Stomach (tissue), 4 donors: ENCODE measurements around the gene CCDC127.

Source experiments
- CTCF ChIP-seq, 7 experiments: fragments of 450-650 bp in 4 of 7; fragments of 200-600 bp in 3 of 7; sonication (generic) in 3 of 7; IDR thresholded peaks; one replicate each; pipeline ENCODE4 v1.5.1; 2016 to 2019; ENCODE audit warnings: antibody characterized with exemption in 7 of 7, control low read depth in 2 of 7, mild to moderate bottlenecking in 1 of 7
- EP300 ChIP-seq: sonication (generic); formaldehyde crosslinking; IDR thresholded peaks from one replicate; pipeline ENCODE4 v1.6.1; 2017; ENCODE audit warnings: antibody characterized with exemption
- POLR2A ChIP-seq, 4 donors: fragments of 450-650 bp; IDR thresholded peaks; one replicate each; pipeline ENCODE4 v1.6.1; 2016; ENCODE audit warnings: antibody characterized with exemption in 4 of 4, control low read depth in 2 of 4, mild to moderate bottlenecking in 1 of 4, moderate library complexity in 1 of 4
- POLR2AphosphoS5 ChIP-seq, 3 donors: sonication (generic); formaldehyde crosslinking; IDR thresholded peaks; one replicate each; pipeline ENCODE4 v1.6.1; 2016; ENCODE audit warnings: antibody characterized with exemption in 3 of 3

GRCh38 chr5:182126-182525 lies 35.8 kb downstream of the CCDC127 start:
- TF ChIP-seq CTCF (IDR thresholded peaks at IDR 0.05), result no peak
- no peak for TF ChIP-seq POLR2AphosphoS5 (IDR thresholded peaks at IDR 0.05)
- no peak for TF ChIP-seq POLR2A (IDR thresholded peaks at IDR 0.05)
- TF ChIP-seq EP300, result no peak
